DMS153 treated with DMSO at 0.1 percent for 48 hours (cell line): Measurements from ENCODE around the gene BCL2L1.
A peak's percentile ranks its signal among the peaks of the same experiment; 100 is the strongest.

ENCODE experiments used
- DNase-seq: peaks from one replicate; lab custom pipeline; 2025; ENCODE audit not compliant: unreplicated experiment; lab: John Stamatoyannopoulos, UW

The BCL2L1 gene

DNA sequence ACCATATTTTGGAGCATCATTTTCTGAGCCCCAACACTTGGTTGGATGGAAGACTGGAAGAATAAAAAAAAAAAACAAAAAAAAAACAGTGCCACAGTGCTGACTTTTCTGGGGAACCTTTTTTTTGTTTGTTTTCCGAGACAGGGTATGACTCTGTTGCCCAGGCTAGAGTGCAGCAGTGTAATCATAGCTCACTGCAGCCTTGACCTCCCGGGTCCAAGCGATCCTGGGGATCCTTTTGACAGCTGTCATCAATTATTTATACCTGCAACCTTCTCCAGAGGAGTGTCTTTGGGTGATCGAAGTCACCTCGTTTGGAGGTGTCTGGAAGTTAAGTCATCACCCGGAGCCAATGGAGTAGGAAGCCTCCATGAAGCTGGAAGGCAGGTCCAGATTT is 8.7 kb upstream of the BCL2L1 start:
- no peak for DNase-seq

DNA sequence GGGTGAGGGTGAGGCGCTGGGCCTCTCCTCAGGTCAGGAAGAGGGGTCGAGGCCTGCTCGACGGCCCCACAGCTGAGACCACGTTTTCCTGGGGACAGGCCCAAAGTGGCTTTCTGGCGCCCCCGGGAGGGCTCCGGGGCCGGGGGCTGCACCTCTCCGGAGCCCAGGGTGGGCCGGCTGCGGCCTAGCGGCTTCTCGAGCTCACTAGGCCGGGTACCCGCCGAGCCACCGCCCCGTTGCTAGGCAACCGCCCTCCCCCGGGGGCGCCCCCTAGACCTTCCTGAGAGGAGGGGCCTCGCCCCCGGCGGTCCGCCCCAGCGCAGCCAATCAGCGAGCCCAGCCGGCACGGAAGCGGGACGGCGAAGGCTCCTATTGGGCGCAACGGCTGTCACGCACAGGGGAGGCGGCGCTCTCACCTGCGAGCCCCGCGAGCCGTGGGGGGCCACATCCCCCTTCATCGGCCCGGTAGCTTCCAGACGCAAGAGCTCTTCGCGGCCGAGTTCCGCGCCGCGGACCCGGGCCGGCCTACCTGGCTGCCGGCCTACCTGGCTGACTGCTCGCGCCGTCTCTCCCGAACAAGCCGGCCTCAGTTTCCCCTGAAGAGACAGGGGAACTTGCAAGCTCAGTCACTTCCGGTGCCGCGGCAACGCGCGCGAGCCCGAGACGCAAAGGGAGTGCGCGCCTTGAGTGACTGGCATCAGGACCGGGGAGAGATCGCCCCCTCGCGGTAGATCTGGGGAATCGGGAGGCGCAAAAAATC is 831 bp upstream of the BCL2L1 start:
- peak; percentile 97 for DNase-seq

DNA sequence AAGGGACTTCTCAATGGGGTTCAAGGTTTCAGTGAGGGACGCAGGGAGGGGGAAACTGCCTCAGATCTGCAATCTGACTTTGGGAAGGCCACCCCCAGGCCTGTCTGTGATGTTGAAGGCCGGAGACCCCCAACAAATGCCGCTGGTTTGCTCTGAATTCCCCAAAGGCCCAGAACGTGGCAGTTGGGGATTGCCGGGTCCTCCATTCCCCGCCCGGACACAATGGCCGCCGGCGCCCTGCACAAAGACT is 326 bp upstream of the BCL2L1 start:
- no peak for DNase-seq

- no peak for DNase-seq
These were observed 1.0 kb downstream of the BCL2L1 start for GRCh38 chr20:31721408-31722256.

DNA sequence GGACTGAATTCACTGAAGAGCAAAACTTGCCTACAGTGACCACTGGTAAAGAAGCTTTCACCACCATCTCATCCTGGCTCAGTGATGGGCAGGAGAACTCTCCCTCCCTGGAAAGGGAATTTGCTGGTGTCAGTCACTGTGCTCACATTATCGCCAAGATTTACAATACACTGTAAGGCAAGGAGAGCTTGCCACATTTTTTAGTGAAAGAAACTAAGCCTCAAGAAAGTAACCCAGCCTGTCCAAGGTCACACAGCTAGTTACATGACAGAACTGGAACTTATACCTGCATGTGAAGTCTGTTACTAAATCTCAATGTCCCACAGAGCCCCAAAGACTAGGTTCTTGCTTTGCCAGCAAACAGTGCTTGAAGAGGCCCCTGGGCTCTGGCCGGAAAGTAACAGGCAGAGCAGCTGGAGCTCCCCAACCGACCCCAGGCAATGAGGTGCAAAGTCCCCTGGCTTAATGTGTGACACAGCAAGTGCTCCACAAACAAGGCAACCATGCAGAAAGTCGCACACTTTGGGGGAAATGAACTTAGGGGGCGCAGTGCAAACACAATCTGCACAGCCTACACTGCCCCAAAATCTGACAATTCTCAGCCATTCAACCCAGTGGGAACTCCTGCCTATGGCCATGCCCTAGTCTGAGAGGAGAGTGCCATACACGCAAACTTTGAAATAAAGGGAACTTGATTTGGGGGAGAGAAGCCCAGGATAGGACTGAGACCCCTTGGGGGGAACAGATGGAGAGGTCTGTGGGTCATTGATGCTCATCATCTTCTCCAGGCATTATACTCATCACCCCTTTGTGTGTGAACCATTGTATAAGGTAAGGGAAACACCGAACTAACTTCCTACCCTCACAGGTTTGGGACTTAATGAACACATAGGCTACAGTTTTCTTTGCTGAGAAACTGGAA is 1.9 kb downstream of the BCL2L1 start:
- DNase-seq = no peak

GRCh38 chr20:31719644-31720485 is 2.8 kb downstream of the BCL2L1 start:
- DNase-seq = no peak

- no peak for DNase-seq
These were observed 3.6 kb downstream of the BCL2L1 start for GRCh38 chr20:31718952-31719643.

DNA sequence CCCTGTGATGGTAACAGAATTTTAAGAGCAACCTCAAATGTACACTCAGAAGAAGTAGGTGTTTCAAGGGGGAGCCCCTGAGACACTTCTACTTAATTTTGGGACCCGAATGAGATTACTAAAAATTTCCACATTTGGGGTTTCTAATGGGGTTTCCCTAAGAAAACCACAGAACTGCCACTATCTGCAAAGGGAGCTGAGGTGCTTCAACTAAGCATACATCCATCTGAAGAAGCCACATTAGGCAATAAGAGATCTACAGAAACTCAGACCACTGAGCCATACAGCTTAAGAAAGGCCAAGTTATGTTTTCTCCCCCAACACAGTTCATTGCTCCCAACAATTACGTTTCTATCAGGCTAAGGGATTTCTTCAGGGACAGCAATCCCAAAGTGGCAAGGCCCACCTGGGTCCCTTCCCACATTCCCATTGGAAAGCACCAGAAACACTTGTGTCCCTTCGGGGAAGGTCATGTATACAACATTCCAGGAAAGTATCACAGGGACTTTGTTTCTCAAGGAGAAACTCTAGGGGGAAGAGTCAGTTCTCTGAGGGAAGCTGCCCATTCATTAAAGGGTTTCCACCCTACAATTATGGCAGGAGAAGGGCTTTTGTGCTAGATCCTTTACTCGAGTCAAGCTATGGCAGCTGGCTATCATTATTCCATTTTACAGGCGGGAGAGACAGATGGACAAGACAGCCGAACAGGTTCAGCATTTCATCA is 5.0 kb downstream of the BCL2L1 start:
- no peak for DNase-seq

DNA sequence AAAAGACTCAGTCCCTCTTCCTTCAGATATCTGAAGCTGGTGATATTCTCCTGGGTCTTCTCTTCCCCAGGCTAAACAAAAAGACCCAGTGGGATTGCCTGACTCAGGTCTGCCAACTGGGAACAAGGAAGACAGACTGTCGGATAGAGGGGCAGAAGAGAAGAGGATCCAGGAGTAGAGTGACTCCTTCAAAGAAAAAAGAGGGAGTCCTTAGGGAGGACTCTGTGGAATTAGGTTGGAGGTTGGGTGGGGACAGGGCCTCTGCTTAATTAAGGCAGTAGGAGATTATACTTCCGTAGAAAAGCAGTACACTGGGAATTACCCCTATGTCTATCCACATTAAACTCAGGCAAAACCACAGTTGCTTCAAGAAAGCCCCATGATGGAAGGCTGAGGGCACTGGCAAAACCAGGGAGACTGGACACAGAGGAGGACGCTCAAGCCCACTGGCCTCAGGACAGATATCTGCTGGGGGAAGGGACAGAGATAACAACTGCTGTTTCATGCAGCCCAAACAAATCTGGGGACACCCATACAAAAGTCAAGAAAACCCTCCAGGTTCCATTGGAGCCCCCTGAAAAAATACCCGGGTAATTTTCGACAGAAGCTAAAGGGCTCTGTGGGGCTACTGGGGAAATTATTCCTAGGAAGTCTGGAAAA is 5.7 kb downstream of the BCL2L1 start:
- no peak for DNase-seq

GRCh38 chr20:31716351-31716750 is 6.3 kb downstream of the BCL2L1 start:
- DNase-seq = no peak

- no peak for DNase-seq
These were observed 6.9 kb downstream of the BCL2L1 start for GRCh38 chr20:31715766-31716165.

DNA sequence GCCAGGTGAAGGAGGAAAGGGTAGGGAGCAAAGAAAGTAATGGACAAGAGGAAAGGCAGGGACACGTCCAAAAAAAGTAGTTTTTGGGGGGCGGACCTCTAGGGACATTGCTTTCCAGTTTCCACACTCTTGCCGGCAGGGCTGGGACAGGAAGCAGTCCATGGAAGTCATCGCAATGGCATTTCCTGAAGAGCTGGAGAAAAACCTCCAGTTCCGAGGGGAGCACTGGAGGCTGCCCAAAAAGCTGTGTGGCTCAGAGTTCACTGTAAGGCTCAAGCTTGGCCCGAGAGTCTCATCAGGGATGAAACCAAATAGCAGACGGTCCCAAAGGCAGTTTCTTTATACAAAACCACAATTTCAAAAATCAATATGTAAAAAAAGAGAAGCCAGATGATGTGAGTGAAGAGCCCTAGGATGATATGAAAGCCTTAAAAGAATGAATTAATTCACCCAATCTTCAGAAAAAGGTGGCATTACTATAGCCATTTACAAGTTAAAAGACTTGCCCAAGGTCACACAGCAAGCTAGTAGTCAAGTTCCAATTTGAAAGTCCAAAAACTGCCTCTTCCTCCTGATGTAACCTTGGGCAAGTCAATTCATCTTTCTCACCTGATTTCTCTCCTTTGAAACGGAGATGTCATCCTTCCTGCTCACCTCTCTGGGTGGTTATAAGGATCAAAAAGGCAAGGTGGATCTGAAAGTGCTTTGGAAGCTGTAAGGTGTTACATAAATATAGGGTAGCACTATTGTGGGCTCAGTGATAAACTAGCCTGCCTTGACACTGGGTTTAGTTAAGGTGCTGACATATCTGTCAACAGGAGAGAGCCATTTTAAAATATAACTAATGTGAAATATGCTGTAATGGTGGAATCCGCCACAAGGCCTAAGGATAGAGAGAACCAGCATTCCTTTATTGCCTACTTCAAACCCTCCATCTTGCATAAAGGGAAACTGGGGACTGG is 9.1 kb downstream of the BCL2L1 start:
- no peak for DNase-seq

DNA sequence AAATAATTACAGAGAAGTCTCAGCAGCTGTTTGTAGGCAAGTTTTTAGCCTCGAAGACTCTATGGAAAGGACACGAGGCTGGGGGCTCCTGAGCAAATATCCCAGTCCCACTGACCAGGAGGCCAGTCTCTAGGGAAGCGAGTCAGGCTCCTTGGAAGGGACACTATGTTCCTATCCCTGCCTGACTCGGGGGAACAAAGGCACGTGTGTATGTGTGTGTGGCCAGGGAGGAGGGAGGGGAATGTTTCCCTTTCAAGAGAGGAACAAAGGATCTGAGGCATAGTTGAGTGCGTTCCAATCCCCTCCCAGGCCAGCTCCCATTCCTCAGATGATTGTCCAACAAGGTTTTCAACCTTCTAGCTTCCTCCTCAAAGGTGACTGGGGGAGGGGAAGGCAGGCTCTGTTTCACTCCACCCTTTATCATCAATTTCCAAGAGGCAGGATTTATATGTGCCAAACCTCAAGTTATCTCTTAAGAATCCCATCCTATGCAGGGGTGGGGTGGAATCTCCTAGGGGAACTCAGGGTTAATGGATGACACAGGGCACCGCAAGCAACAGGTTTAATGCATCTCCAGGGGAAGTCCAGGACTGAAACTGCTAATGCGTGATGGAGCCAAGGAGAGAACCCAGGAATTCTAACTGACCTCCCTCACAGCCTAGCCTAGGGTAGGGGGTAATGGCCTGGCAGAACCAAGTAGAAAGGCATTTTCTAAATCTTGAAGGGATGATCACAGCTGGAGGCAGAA is 9.9 kb downstream of the BCL2L1 start:
- DNase-seq = peak; percentile 41

GRCh38 chr20:31712112-31712553 is 10.5 kb downstream of the BCL2L1 start:
- peak; percentile 73 for DNase-seq

DNA sequence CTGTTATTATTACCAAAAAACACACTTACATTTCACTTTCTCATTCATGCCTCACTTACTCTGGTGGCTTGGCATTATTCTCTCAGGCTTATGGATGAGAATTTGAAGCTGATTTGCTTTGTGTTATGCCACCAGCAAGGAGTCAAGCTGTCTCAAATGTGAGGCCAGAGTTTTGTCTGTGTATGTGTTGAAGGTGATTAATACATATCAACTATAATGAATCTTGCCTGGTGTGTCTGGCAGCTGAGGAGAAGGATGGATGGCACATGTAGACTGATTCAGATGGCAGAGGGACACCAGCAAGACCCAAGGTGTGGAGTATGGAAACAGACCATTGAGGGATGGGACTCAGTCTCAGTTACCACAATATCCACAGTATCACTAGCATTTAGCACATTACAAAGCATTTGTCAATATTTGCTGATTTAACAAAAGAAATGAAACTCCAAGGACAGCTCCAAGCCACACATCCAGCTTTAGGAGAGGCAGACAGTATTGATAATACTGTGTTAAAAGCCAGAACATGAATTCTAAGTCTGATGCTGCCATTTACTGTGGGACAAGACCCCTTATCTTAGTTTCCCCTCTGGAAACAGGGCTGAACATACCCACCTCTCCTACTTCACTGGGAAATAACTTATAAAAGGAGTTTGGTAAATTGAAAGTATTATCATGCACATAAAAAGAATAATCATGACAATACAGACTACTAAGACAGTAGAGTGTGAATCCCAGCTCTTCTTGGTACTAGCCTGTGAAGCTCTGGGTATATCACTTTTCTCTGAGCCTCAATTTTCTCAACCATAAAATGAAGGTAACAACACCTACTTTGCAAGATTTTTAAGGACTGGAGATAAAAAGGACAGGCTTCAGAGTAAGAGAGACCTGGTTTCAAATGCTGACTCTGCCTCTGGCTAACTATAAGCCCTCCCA is 11.2 kb downstream of the BCL2L1 start:
- no peak for DNase-seq
